Ovary (tissue), 3 donors: ENCODE measurements around the gene P4HTM.

Experiments
- CTCF ChIP-seq, 3 donors: fragments of 450-650 bp in 2 of 3; fragments of 200-600 bp in 1 of 3; IDR thresholded peaks; one replicate each; pipeline versions ENCODE4 v1.5.1 to v1.8.0; 2016 to 2022; ENCODE audit warnings: antibody characterized with exemption in 3 of 3, mild to moderate bottlenecking in 1 of 3
- EP300 ChIP-seq: sonication (generic); formaldehyde crosslinking; IDR thresholded peaks from one replicate; pipeline ENCODE4 v1.6.1; 2017; ENCODE audit warnings: antibody characterized with exemption
- POLR2A ChIP-seq: fragments of 450-650 bp; IDR thresholded peaks from one replicate; pipeline ENCODE4 v1.6.1; 2017; ENCODE audit warnings: antibody characterized with exemption, mild to moderate bottlenecking, moderate library complexity
- donor health status: DM: no; HTN: no; CAD: no.

- peak in 1 of 3 donors; percentile 25 for TF ChIP-seq CTCF (IDR thresholded peaks at IDR 0.05)
- TF ChIP-seq POLR2A: no peak
- no peak for TF ChIP-seq EP300
These were observed 24.0 kb downstream of the P4HTM start for GRCh38 chr3:49013738-49014660.
